Measurements from ENCODE around the gene SEZ6L2. TPM values are rescaled to one million over a fixed set of nuclear protein-coding genes. Genes with fewer than 3 reads are reported as not detected.

Gene SEZ6L2
- total and polyA plus RNA-seq, 2 donors (not counting 1 experiment from before 2014, with no cell fraction given) = 1.2 to 1.8 TPM

- DNase-seq (ENCODE audit: low read depth in 2 of 2) = peak; percentile 67 to 85
- Histone ChIP-seq H3K36me3 (ENCODE audit: control insufficient read depth, insufficient read depth, low read length) (no peaks in the 10 kb centered on the region), H2AFZ (ENCODE audit: low read length) (peak within 1 kb of the TSS; percentile 76), H3K4me3 (replicated peaks in 1 of 4; ENCODE audit: control extremely low read depth in 1 of 4, insufficient read depth in 1 of 4, low read depth in 3 of 4, low read length in 4 of 4) (peak within 1 kb of the TSS; percentile 42 to 73 (median 56)), H4K20me1 (ENCODE audit: control insufficient read depth, extremely low read depth, insufficient read depth, low read length) (no peaks in the 10 kb centered on the region), H3K27ac (ENCODE audit: insufficient read depth, low read length) (peak within 1 kb of the TSS; percentile 62), H3K9me3 (ENCODE audit: control insufficient read depth, insufficient read depth, low read depth, low read length) (no peaks in the 10 kb centered on the region), H3K79me2 (ENCODE audit: control insufficient read depth, insufficient read depth, low read length) (no peaks in the 10 kb centered on the region), H3K4me1 (ENCODE audit: control insufficient read depth, extremely low read depth, insufficient read depth, low read length) (no peaks in the 10 kb centered on the region), H3K4me2 (ENCODE audit: extremely low read depth, insufficient read depth, low read length) (peak within 1 kb of the TSS; percentile 79), H3K9ac (ENCODE audit: insufficient read depth, low read length) (peak within 1 kb of the TSS; percentile 58), H3K27me3 (ENCODE audit: control insufficient read depth, insufficient read depth, low read length) (peaks cover 10% of the 10 kb centered on the region)
- TF ChIP-seq EZH2 (IDR thresholded peaks at IDR 0.05; ENCODE audit: low read length, missing control alignments) (no peak), CTCF (conservative IDR thresholded peaks at IDR 0.05 in 1 of 2, IDR thresholded peaks at IDR 0.05 in 1 of 2; ENCODE audit: low read depth in 1 of 2, low read length in 2 of 2) (no peak)
Measured at GRCh38 chr16:29900102-29900887, 945 bp upstream of the SEZ6L2 start, which contains the start of gene ASPHD1. ASPHD1 (plus strand) TSS chr16:29900488; CDS start chr16:29900972, 484 bp downstream.

GRCh38 chr16:29898804-29899515 is 390 bp downstream of the SEZ6L2 start:
- Histone ChIP-seq H3K79me2 (ENCODE audit: control insufficient read depth, insufficient read depth, low read length) (no peaks in the 10 kb centered on the region), H3K9me3 (ENCODE audit: control insufficient read depth, insufficient read depth, low read depth, low read length) (no peaks in the 10 kb centered on the region), H3K4me3 (replicated peaks in 1 of 4; ENCODE audit: control extremely low read depth in 1 of 4, insufficient read depth in 1 of 4, low read depth in 3 of 4, low read length in 4 of 4) (peak overlapping the region in 2 of 4 experiments; percentile 10 to 73), H3K27ac (ENCODE audit: insufficient read depth, low read length) (no peak overlapping the region), H3K36me3 (ENCODE audit: control insufficient read depth, insufficient read depth, low read length) (no peaks in the 10 kb centered on the region), H3K4me1 (ENCODE audit: control insufficient read depth, extremely low read depth, insufficient read depth, low read length) (no peaks in the 10 kb centered on the region), H3K9ac (ENCODE audit: insufficient read depth, low read length) (no peak overlapping the region), H2AFZ (ENCODE audit: low read length) (no peak overlapping the region), H4K20me1 (ENCODE audit: control insufficient read depth, extremely low read depth, insufficient read depth, low read length) (peaks cover 2% of the 10 kb centered on the region), H3K4me2 (ENCODE audit: extremely low read depth, insufficient read depth, low read length) (peak overlapping the region; percentile 44), H3K27me3 (ENCODE audit: control insufficient read depth, insufficient read depth, low read length) (peaks cover 10% of the 10 kb centered on the region)
- no peak for DNase-seq (ENCODE audit: low read depth in 2 of 2)
- TF ChIP-seq CTCF (conservative IDR thresholded peaks at IDR 0.05 in 1 of 2, IDR thresholded peaks at IDR 0.05 in 1 of 2; ENCODE audit: low read depth in 1 of 2, low read length in 2 of 2) (no peak), EZH2 (IDR thresholded peaks at IDR 0.05; ENCODE audit: low read length, missing control alignments) (no peak)

GRCh38 chr16:29898135-29898803 is 1.1 kb downstream of the SEZ6L2 start:
- Histone ChIP-seq H3K79me2 (ENCODE audit: control insufficient read depth, insufficient read depth, low read length) (no peaks in the 10 kb centered on the region), H3K4me2 (ENCODE audit: extremely low read depth, insufficient read depth, low read length) (no peak overlapping the region), H3K27me3 (ENCODE audit: control insufficient read depth, insufficient read depth, low read length) (peaks cover 10% of the 10 kb centered on the region), H3K27ac (ENCODE audit: insufficient read depth, low read length) (no peak overlapping the region), H3K9me3 (ENCODE audit: control insufficient read depth, insufficient read depth, low read depth, low read length) (no peaks in the 10 kb centered on the region), H3K36me3 (ENCODE audit: control insufficient read depth, insufficient read depth, low read length) (no peaks in the 10 kb centered on the region), H3K4me3 (replicated peaks in 1 of 4; ENCODE audit: control extremely low read depth in 1 of 4, insufficient read depth in 1 of 4, low read depth in 3 of 4, low read length in 4 of 4) (peak overlapping the region in 2 of 4 experiments; percentile 10 to 73), H3K4me1 (ENCODE audit: control insufficient read depth, extremely low read depth, insufficient read depth, low read length) (no peaks in the 10 kb centered on the region), H2AFZ (ENCODE audit: low read length) (no peak overlapping the region), H3K9ac (ENCODE audit: insufficient read depth, low read length) (no peak overlapping the region), H4K20me1 (ENCODE audit: control insufficient read depth, extremely low read depth, insufficient read depth, low read length) (peaks cover 2% of the 10 kb centered on the region)
- TF ChIP-seq EZH2 (IDR thresholded peaks at IDR 0.05; ENCODE audit: low read length, missing control alignments) (no peak), CTCF (conservative IDR thresholded peaks at IDR 0.05 in 1 of 2, IDR thresholded peaks at IDR 0.05 in 1 of 2; ENCODE audit: low read depth in 1 of 2, low read length in 2 of 2) (no peak)
- no peak for DNase-seq (ENCODE audit: low read depth in 2 of 2)
